ENCODE data around the gene DLG2.

- TF ChIP-seq POLR2A (IDR thresholded peaks at IDR 0.05) (no peak), POLR2AphosphoS5 (IDR thresholded peaks at IDR 0.05) (no peak), EP300 (IDR thresholded peaks at IDR 0.05) (no peak), CTCF (IDR thresholded peaks at IDR 0.05) (no peak)
Observed at GRCh38 chr11:83773950-83774880, 1852.9 kb downstream of the DLG2 start.

Data from sigmoid colon (tissue), 4 donors.